Activated CD4-positive, alpha-beta T cell treated with anti-CD3 and anti-CD28 coated beads for 1 hour (primary cell): ENCODE data around the gene LRRN4.

ENCODE experiments used
- DNase-seq: peaks from one replicate; pipeline ENCODE4 v3.0.0-alpha.2; 2020

LRRN4 gene

GRCh38 chr20:6029538-6029937 is 24.3 kb downstream of the LRRN4 start:
- no peak for DNase-seq

- no peak for DNase-seq
These were observed 25.0 kb downstream of the LRRN4 start for GRCh38 chr20:6028818-6029217.

DNA sequence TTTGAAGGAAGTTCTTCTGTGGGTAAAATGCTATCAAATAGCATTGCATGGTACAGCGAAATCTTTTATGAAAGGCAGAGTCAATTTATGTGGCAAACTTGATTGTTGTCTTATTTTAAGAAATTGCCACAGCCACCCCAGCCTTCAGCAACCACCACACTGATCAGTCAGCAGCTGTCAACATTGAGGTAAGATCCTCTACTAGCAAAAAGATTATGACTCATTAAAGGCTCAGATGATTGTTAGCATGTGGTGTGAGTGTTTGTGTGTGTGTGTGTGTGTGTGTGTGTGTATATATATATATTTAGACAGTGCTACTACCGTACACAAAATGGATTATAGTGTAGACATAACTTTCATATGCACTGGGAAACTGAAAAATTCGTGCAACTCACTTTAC is 27.8 kb downstream of the LRRN4 start:
- no peak for DNase-seq

DNA sequence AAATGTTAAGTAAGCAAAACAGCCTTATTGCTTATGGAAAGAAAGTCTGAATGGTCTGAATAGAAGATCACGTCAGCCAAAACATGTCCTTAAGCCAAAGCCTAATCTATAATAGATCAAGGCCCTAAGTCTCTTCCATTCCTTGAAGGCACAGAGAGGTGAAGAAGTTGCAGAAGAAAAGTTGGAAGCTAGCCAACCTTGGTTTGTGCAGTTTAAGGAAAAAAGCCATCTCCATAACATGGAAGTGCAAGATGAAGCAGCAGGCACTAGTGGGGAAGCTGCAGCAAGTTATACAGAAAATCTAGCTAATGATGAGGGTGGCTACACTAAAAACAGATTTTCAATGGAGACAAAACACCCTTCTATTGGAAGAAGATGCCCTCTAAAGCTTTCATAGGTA is 29.1 kb downstream of the LRRN4 start:
- no peak for DNase-seq

DNA sequence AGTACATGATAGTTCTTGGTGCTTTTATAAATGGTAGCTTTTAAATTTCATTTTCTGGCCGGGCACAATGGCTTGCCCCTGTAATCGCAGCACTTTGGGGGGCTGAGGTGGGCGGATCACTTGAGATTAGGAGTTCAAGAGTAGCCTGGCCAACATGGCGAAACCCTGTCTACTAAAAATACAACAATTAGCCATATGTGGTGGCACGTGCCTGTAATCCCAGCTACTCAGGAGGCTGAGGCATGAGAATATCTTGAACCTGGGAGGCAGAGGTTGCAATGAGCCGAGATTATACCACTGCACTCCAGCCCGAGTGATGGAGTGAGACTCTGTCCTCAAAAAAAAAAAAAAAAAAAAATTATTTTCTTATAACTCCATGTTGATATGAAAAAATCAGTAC is 36.0 kb downstream of the LRRN4 start:
- DNase-seq = no peak

DNA sequence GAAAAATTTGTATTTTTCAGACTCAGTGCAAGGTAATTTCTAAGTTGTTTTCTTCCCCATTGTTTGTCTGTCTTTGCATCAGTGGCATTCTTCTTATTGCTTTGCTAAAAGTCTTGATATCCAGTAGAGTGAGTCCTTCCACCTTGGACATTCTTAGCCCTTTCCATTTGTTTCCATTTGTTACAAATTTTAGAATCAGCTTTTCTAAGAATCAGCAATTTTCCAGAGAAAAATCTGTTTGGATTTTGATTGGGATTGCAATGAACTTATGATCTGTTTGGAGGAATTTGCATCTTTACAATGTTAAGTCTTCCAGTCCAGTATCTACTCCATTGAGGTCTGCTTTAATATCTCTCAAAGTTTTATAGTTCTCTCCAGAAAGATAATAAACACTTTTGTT is 36.4 kb downstream of the LRRN4 start:
- no peak for DNase-seq

- no peak for DNase-seq
These were observed 38.9 kb downstream of the LRRN4 start for GRCh38 chr20:6014957-6015356.

- DNase-seq = no peak
These were observed 39.8 kb downstream of the LRRN4 start for GRCh38 chr20:6014017-6014416.

DNA sequence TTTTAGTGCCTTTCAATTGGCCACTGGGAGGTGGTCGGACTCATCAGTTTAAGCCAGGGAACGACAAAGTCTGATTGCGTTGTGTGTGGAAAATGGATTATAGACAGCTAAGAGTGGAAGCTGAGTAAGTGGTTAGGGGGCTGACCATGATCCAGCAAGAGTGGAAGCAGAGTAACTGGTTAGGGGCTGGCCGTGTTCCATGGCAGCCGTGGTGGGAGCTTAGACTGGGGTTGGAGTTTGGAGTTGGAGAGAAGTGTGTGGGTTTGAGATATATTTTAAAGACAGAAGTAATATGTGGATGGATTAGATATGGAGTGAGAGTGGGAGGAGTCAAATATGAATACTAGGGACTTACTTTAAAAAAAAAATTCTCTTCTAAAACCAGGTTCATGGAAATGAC is 41.7 kb downstream of the LRRN4 start:
- DNase-seq = no peak

DNA sequence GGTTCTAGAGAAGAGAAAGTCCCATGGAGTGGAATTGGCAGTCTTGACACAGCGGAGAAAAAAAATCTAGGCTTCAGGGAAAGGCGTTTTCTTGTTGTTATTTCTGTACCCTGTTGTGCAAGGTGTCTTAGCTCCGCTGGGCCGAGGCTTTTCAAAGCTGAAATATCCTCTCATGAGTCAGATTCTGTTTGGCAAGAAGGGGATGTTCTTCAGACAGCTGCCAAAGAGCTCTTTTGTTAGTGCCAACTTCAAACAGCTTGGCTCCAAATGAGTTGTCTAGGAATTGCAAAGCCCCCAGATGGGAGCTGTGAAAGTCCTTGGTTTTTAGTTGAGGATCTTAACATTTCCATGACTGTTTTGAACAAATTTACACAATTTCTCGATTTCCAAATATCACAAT is 45.6 kb downstream of the LRRN4 start:
- no peak for DNase-seq

DNA sequence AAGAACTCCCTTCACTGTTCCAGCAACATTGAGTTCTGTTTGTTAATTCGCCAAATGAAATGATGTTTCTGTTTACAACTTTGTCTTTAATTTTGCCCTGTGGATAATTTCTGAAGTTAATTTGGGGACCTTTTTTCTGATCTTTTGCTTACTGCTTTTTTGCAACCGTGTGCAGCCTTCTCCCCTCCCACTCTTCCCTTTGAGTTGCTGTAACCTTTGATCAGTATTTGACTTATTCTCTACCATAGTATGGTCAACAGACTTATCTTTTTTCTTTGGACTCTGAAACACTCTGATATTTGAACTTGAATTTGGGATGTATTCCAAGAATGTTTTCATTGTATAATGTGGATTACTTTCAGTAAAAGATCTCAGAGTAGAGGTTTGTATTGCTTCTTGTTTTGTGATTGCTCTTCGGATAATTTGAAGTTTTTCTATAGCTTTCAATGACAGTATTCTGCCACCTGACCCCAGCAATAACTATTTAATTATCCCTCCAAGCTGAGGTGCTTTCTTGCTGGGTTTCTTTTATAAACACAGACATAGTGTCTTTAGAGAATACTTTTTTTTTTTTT is 46.2 kb downstream of the LRRN4 start:
- no peak for DNase-seq

DNA sequence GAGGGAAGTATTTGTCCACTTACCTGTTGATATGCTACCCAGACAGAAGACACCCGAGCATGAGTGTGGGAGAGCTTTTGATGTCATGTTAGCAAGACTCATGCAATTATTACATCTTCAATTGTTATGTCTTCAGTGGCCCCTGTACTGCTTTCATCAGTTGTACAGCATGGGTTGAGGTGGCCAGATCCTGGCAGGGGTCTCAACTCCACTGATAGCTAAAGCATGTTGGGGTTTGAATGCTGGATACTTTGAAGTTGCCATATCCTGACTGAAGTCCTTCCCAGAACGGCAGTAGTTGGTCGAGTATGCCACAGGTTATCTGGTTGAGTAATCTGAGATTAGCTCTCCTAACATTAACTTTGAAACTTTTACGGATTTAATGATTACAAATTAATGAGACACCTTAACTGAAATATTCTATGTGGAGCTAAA is 46.7 kb downstream of the LRRN4 start:
- DNase-seq = no peak

DNA sequence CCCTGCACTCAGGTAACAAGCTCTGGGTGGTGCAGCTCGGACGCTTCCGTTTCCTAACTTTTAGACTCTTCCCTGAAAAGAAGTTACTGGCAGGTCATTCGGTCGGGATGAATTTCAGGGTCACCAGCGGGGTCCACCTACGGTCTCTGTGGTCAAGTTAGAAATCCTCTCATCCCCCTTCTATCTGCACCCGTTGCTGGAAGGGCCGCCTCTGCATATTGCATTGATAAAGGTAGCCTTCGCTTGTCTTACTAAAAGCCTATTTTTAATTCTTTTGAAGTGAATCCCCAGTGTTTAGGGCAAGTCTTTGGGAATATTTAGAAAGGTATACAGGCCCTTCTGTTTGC is 47.3 kb downstream of the LRRN4 start:
- no peak for DNase-seq

GRCh38 chr20:6000871-6001270 is 53.0 kb downstream of the LRRN4 start:
- no peak for DNase-seq

GRCh38 chr20:5999783-6000182 is 54.1 kb downstream of the LRRN4 start:
- no peak for DNase-seq

DNA sequence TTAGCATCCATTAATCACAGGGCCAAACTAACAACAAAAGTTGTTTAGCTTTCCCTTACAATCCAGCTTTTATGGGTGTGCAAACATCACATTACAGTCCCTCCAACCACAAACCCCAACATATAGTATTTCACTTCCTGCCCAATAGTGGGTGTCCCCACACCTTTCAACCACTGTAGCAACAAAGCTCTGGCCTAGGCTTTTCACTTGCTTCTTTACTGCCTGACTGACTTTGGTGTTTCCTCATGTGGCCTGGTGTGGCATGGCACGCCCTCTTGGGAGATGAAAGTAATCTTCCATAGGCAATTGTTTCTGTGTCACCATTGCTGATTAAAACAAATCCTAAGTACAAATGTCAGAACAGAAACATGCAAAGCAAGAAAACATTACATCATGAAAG is 57.1 kb downstream of the LRRN4 start:
- DNase-seq = no peak

DNA sequence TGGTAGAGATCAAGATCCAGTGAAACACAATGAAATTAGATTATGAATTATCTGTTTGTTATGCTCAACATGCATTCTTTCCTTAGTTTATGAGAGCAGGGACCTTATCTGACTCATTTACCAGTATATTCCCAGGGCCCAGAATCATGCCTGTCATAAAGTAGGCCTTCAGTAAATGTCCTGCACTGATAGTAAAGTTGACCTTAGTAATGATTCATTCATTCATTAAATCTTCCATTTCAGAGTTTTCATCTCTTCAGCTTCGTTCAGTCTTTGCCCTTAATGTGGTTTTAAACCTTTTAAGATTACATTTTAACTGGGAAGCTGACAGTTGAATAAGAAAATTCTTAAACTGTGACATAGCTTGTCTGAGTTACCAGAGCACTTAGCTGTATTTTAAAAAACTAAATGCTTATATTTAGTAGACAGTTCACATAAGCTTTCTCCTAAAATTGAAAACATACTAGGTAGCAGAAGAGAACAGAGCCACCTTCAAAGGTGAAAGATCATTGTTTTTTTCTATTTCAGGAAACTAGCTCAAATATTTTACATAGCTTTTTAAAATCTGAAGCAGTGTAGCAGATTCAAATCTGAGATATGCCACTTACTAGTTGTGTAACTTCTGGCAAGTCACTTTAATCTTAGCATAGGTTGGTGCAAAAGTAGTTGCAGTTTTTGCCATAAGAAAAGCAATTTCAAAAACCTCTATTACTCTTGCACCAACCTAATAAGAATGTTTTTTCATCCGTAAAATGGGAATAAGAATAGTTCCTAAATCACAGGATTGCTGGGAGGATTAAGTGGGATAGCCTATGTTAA is 62.0 kb downstream of the LRRN4 start:
- DNase-seq = no peak

DNA sequence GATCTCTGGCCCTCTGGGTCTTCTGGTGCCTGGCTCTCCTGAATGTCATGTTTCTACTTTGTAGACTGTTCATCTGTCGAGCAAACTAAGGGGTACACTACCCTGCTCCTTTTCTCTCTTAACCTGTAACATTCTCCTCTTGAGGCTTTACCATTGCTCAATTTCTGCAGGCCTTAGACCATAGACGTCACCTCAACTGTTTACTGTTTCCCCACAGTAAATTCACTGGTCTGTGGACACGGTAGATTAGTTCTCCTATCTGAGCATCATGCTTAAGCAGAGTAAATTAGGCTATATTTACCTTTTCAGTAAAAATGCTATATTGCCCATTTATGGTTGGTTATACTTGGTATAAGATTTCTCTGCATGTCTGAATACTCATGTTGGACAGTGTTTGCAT is 62.9 kb downstream of the LRRN4 start:
- no peak for DNase-seq
